Fibroblast of the conjunctiva (primary cell): ENCODE data around the gene BCDIN3D.
"Not testable (repeated sequence)": the region's sequence is repeated elsewhere in the genome, so short reads cannot be mapped to it uniquely, and the experiment has no call there.

Source experiments
- DNase-seq: peaks from one replicate; pipeline ENCODE4 v3.0.0-alpha.2; 2010; ENCODE audit warnings: low read depth

Gene BCDIN3D

GRCh38 chr12:49876070-49876469 is 33.2 kb upstream of the BCDIN3D start:
- DNase-seq: no peak

- no peak for DNase-seq
Measured at GRCh38 chr12:49875115-49875720, 32.3 kb upstream of the BCDIN3D start.

GRCh38 chr12:49874142-49874897 is 31.4 kb upstream of the BCDIN3D start:
- DNase-seq: no peak

GRCh38 chr12:49873361-49873934 is 30.5 kb upstream of the BCDIN3D start:
- DNase-seq: no peak

GRCh38 chr12:49872781-49873181 is 29.9 kb upstream of the BCDIN3D start:
- no peak for DNase-seq

GRCh38 chr12:49872381-49872780 is 29.5 kb upstream of the BCDIN3D start:
- DNase-seq: no peak

DNA sequence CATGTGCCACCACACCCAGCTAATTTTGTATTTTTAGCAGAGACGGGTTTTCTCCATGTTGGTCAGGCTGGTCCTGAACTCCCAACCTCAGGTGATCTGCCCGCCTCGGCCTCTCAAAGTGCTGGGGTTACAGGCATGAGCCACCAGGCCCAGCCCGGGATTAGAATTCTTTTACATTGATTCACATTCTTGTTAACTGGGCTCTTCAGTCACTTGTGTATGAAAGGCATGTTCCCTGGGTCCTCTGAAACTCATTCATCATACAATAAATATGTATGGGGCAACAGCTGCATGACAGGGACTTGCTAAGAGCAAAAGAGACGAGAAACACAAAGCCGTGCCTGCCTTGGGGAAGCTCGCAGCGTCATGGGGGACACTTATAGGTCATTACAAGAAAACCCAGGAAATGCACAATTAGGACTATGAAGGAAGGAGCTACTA is 28.9 kb upstream of the BCDIN3D start:
- DNase-seq: not testable (repeated sequence)

DNA sequence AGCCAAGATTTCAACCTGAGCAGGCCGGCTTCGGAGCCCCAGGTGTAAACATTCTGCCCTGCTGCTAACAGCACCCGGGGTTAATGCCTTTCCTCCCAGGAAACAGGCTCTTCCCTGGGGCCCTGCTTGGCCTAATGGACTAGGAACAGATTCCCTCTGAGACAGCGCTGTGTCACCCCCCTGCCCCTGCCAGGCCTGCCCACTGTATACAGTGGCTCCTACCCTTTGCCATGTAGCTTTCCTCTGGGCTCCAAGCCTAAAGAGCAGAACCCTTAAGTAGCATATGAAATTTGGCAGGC is 28.3 kb upstream of the BCDIN3D start:
- no peak for DNase-seq

DNA sequence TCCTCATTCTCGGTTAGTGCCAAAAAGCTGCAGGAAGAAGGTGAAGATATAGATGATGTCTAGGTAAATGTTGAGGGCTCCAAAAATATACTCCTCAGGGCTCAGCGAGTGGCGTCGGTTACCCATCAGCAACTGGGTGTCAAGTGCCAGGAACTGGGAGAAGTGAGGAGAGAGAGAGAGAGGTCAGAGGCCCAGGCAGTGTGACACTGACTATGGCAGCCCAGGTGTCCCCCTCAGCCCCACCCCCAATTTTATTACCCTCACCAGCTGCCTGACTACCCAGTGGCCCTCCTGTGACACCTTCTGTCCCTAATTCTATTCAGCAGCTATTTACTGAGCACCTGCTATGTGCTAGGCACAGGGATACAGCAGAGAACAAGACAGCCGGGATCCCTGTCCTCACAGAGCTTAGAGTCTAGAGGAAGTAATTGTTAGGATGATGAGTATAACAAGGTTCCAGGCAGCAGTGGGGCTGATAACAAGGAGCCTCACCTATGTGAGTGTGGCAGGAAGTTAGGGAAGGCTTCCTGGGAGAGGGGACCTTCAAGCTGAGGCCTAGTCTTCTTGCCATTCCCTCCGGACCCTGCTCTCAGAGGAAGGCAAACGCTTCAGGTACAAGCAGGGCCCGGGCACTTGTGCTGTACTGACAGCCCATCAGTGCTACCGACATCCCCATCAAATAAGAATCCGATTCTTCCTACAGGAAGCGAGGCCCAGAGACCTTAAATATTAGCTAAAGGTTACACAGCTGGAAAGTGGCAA is 27.8 kb upstream of the BCDIN3D start:
- no peak for DNase-seq

GRCh38 chr12:49869816-49870500 is 27.1 kb upstream of the BCDIN3D start:
- no peak for DNase-seq

DNA sequence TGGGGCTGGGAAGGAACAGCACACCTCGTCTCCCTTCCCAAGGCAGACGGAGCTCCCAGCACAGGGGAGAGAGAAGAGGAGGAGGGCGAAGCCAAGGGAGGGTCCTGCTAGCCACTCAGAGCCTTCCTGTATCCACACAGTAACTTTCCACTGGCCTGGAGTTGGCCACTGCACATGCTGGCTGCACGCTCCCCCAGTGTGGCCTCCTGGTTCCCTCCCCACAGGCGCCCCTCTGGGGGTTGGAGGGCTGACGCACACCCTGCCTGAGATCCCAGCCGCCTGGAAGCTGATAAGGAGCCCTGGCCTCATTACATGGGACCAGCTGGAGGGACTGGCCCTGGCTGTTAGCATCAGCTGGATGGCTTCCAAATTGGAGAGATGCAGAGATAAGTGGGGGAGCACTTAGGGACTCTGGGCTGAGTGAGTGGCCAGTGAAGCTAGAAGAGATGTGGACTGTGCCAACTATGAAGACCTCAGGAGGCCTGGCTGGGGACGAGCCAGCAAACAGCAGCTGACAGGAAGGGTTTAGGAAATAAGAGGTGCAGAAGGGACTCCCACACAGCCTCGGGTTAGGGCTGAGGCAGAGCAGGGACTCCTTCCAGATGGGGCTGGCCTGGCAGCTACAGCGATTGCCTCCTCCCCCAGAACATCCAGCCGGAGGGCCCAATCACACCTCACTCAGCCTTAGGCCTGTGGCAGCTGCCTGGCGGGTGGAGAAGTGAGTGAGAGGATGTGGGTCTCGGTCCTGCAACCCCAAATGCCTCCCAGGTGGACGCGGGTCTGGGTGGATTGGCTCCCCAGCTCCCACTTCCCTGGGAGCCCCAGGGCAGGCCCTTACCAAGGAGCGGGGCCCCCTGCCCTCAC is 26.3 kb upstream of the BCDIN3D start:
- DNase-seq: peak; percentile 95

DNA sequence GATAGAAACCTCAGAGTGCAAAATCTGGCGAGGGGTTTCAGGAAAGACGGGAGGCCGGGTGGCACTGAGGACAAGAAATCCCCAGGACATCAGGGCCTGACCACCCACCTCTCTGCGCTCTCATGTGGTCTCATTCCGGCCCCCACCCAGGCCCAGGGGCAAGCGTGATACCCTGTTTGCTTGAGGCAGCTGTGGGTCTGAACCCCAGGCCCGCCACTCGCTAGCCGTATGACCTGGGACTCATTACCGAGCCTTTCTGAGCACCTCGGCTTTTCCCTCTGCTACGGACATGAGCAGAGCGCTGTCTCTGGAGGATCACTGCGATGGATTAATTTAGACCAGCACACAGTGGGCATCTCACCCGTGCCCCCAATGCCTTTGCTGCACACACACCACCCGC is 25.5 kb upstream of the BCDIN3D start:
- DNase-seq: no peak

GRCh38 chr12:49867570-49868341 is 24.9 kb upstream of the BCDIN3D start:
- no peak for DNase-seq

GRCh38 chr12:49866859-49867569 is 24.1 kb upstream of the BCDIN3D start:
- no peak for DNase-seq

DNA sequence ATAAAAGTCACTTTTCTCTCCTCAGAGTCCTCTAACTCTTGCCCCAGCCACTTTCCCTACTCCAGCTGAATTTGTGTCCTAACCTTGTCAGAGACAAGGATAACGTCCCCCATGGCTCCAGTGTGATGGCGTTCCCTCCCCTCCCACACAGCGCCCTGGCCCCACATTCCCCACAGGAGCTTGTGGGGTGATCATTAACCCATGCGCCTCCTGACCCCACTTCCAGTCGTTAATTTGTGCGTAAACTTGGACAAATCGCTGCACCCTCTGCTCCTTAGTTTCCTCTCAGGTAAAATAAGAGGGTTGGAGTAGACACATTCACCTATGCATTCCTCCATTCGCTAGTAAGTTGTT is 22.9 kb upstream of the BCDIN3D start:
- no peak for DNase-seq

DNA sequence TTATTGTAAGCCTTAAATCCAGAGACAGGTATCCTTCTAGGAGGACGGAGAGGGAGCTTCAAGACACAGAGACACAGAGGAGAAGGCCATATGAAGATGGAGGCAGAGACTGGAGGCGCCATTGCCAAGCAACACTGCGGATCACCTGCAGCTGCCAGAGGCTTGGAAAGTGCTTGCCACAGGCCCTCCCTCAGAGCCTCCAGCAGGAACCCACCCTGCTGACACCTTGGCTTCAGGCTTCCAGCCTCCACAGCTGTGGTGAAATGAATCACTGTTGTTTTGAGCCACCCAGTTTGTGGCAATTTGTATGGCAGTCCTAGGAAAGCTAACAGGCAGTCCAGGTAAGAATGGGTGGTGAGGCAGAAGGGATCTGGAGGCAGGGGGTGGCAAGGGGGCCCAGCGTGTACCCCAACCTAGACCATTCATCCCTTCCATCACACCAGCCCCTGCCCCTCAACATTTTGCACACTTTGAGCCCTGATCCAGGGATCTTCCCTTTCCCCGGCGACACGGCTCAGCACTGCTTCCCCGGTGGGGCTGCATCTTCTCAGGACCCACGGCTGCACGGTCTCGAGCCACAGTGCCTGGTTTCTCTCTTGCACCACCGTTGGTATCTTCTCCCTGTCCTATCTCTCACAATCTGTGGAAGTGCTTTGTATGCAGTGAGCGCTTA is 22.3 kb upstream of the BCDIN3D start:
- no peak for DNase-seq

GRCh38 chr12:49864798-49865090 is 21.8 kb upstream of the BCDIN3D start:
- DNase-seq: no peak

DNA sequence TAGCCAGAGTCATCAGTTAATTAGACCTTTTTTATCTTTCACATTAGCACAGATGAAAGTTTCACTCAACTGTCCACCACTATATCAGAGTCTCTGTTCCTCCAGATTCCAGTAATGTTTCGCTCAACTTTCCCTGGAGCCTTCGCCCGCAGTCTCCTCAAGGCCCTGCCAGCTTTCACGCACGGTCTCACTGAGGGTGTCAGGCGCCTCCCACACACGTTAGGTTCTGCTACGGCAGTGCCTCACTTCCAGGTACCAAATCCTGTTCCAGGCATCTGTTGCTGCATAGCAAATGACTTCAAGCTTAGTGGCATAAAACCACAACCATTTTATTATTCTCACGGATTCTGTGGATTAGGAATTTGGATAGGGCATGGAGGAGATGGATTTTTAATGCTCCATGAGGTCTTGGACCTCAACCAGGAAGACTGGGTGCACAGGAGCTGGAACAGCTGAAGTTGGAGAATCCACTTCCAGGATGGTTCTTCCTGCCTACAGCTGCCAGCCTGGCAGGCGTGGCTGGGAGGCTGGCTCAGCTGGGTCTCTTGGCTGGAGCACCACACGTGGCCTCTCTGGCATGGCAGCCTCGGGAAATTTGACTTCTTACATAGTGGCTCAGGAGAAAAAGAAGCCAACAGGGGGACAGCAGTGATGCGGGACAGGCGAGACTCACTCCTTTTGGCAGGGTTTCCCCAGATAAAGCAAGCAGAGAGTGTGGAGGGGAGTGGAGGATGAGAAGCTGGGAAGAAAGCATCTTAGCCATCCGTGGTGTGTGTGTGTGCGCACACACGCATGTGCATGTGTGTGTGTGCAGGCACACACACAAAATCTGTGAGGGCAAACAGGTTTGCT is 21.3 kb upstream of the BCDIN3D start:
- DNase-seq: no peak

- DNase-seq: not testable (repeated sequence)
Measured at GRCh38 chr12:49860921-49861320, 18.0 kb upstream of the BCDIN3D start.
